IPS-18a (cell line): Measurements from ENCODE around the gene FLACC1.

Source experiments
- H3K27ac ChIP-seq: one replicate; pipeline ENCODE4 v1.5.1; 2013; ENCODE audit warnings: low read length
- H3K27me3 ChIP-seq: one replicate; pipeline ENCODE4 v1.6.1; 2013; ENCODE audit warnings: mild to moderate bottlenecking, low read length; ENCODE audit not compliant: control insufficient read depth, insufficient read depth
- H3K36me3 ChIP-seq: one replicate; pipeline ENCODE4 v1.6.1; 2013; ENCODE audit warnings: low read depth, low read length; ENCODE audit not compliant: control insufficient read depth
- H3K4me1 ChIP-seq: one replicate; pipeline ENCODE4 v1.6.1; 2013; ENCODE audit warnings: low read depth, low read length; ENCODE audit not compliant: control insufficient read depth
- H3K4me3 ChIP-seq: one replicate; pipeline ENCODE4 v1.5.1; 2013; ENCODE audit warnings: low read length
- H3K9ac ChIP-seq: one replicate; pipeline ENCODE4 v1.6.1; 2013; ENCODE audit warnings: mild to moderate bottlenecking, low read length, moderate library complexity
- H3K9me3 ChIP-seq: one replicate; pipeline ENCODE4 v1.6.1; 2013; ENCODE audit warnings: low read depth, low read length; ENCODE audit not compliant: control insufficient read depth

FLACC1 gene

DNA sequence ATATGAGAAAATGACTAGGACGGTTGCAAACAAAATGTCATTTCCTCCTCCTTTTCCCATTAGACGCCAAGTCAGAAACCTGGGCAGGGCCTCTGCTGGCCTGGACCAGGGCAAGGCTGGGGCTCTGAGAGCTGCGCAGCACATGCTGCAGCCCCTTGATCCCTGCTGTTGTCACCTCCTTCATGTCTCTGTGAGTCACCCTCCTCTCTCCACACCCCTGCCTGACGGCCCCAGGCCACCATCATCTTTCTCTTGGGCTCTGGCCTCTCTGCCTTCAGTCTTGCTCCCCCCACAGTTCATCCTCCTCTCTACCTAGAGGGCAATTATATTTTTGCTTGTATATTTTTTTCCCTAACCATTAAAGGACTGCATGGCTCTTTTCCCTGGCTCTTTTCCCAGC lies 10.0 kb downstream of the FLACC1 start:
- no peak overlapping the region for H3K4me3 ChIP-seq
- no peaks in the 10 kb centered on the region for H3K27me3 ChIP-seq
- H3K36me3 ChIP-seq = no peaks in the 10 kb centered on the region
- H3K27ac ChIP-seq = no peak overlapping the region
- no peaks in the 10 kb centered on the region for H3K9me3 ChIP-seq
- H3K4me1 ChIP-seq = no peaks in the 10 kb centered on the region
- H3K9ac ChIP-seq = no peak overlapping the region

DNA sequence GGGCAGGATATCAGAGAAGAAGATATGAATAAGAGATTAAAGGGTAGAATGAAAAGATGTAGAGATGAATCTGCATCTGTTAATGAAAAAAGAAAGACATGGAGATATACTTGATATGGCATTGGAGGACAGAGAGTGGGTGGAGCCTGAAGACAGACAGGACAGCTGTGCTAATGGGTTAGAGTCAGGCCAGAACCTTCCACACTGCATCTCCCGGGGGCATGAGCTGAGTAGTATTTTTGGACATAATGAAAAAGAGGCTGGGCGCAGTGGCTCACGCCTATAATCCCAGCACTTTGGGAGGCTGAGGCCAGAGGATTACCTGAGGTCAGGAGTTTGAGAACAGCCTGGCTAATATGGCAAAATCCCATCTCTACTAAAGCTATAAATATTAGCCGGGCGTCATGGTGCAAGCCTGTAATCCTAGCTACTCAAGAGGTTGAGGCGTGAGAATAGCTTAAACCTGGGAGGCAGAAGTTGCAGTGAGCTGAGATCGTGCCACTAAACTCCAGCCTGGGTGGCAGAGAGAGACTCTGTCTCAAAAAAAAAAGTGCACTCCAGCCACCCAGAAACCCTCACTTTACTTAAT lies 11.4 kb downstream of the FLACC1 start:
- no peak overlapping the region for H3K4me3 ChIP-seq
- no peak overlapping the region for H3K9ac ChIP-seq
- H3K36me3 ChIP-seq = no peaks in the 10 kb centered on the region
- no peak overlapping the region for H3K27ac ChIP-seq
- no peaks in the 10 kb centered on the region for H3K27me3 ChIP-seq
- no peaks in the 10 kb centered on the region for H3K9me3 ChIP-seq
- no peaks in the 10 kb centered on the region for H3K4me1 ChIP-seq

DNA sequence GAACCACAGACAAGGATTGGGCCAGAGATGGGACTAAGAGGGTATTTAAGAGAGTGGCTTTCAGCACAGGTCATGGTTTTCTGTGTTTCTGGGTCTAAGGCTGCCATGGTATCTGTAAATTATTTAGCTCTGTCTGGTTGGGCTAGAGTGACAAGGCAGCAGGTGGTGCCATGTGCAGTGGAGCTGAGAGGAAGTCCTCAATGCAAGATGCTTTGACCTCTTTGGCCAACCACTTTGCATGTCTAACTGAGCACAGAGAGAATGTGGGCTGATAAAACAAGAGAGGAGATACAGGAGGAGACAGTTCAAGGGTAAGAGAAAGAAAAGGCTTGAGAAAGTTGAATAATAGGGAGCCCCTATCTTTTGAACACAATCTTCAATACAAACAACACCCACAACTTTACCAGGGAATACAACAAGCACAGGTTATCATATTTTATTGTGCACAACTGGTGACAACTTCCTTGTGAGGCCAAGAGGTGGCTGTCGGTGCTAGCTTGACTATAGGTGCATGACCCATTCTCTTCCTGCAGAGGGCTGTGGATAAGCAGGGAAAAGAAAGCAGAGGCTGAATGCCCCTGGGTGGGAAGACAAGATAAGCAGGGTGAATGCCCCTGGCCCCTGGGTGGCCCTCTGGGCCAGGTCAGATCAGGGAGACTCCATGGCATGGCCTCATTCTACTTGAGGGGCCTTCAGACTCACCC lies 12.3 kb downstream of the FLACC1 start:
- no peaks in the 10 kb centered on the region for H3K4me1 ChIP-seq
- H3K9me3 ChIP-seq = no peaks in the 10 kb centered on the region
- no peaks in the 10 kb centered on the region for H3K36me3 ChIP-seq
- H3K4me3 ChIP-seq = no peak overlapping the region
- no peak overlapping the region for H3K9ac ChIP-seq
- no peaks in the 10 kb centered on the region for H3K27me3 ChIP-seq
- H3K27ac ChIP-seq = no peak overlapping the region

DNA sequence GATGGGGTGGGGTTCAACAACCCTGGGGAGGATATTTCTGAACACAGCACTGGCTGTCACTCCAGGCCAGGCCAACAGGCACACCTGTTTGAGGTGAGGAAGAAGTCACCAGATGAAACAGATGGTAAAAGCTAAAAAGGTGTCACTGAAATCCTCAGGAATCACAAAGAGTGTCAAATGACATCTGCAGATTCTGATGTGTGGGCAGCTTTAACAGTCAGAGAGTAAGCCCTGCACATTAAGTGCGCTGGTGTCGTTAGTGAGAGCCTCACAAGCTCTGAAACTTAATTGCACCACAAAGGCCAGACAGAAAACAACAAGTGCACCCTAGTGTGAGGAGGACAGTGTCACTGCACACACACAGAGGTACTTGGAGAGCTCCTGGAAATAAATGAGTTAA lies 13.6 kb downstream of the FLACC1 start:
- H3K9me3 ChIP-seq = no peaks in the 10 kb centered on the region
- H3K27ac ChIP-seq = no peak overlapping the region
- H3K36me3 ChIP-seq = no peaks in the 10 kb centered on the region
- H3K4me3 ChIP-seq = no peak overlapping the region
- H3K4me1 ChIP-seq = no peaks in the 10 kb centered on the region
- H3K9ac ChIP-seq = no peak overlapping the region
- H3K27me3 ChIP-seq = no peaks in the 10 kb centered on the region

DNA sequence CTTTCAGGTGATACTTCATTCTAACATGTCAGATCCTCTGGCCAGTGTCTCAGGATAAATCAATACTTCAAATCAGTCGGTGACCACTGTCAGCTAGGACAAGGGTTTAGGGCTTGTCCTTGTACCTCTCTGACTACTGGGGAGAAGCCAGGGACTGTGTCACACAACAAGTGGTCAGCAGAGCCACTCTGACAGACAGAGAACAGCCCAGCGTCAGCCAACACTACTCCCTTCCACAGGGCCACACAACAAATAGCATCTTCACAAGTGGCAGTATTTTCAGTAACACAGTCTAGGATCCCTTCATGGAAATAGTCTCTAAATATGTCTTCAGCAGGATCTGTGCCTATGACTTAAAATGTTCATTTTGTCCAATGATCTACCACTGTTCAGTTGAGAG lies 14.2 kb downstream of the FLACC1 start:
- Histone ChIP-seq H3K27ac (no peak overlapping the region), H3K9ac (no peak overlapping the region), H3K4me3 (no peak overlapping the region)

DNA sequence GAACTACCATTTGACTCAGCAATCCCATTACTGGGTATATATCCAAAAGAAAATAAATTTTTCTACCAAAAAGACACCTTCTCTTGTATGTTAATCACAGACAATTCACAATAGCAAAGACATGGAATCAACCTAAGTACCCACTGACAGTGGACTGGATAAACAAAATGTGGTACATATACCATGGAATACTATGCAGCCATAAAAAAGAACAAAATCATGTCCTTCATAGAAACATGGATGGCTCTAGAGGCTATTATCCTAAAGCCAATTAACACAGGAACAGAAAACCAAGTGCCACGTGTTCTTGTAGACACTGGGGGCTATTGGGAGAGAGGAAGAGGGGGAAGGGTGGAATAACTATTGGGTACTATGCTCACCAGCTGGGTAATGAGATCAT lies 27.7 kb downstream of the FLACC1 start:
- no peaks in the 10 kb centered on the region for H3K36me3 ChIP-seq
- H3K27ac ChIP-seq = no peak overlapping the region
- H3K4me1 ChIP-seq = no peaks in the 10 kb centered on the region
- no peak overlapping the region for H3K4me3 ChIP-seq
- H3K9ac ChIP-seq = no peak overlapping the region
- no peaks in the 10 kb centered on the region for H3K27me3 ChIP-seq
- no peaks in the 10 kb centered on the region for H3K9me3 ChIP-seq

More for the DNA sequence above, 14.2 kb downstream of the FLACC1 start:
- H3K9me3 ChIP-seq = no peaks in the 10 kb centered on the region
- H3K27me3 ChIP-seq = no peaks in the 10 kb centered on the region
- H3K4me1 ChIP-seq = no peaks in the 10 kb centered on the region
- H3K36me3 ChIP-seq = no peaks in the 10 kb centered on the region

DNA sequence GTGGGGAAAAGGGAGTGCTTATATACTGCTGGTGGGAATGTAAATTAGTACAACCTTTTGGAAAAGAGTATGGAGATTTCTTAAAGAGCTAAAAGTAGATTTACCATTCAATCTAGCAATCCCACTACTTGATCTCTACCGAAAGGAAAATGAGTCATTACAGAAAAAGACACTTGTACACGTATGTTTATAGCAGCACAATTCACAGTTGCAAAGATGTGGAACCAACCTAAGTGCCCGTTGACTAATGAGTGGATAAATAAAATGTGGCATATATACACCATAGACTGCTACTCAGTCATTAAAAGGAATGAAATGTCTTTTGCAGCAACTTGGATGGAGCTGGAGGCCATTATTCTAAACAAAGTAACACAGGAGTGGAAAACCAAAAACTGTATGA lies 29.5 kb downstream of the FLACC1 start:
- H3K36me3 ChIP-seq = no peaks in the 10 kb centered on the region
- H3K9me3 ChIP-seq = no peaks in the 10 kb centered on the region

DNA sequence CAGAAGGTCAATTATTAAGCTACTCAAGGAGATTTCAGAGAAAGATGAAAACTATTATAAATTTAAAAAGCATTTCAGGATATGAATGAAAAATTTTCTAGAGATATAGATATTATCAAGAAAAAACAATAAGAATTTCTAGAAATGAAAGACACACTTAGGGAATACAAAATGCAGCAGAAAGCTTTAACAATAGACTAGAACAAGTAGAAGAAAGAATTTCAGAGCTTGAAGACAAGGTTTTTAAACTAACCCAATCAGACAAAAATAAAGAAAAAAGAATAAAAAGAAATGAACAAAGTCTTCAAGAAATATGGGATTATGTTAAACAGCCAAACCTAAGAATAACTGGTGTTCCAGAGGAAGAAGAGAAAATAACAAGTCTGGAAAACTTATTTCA lies 34.4 kb downstream of the FLACC1 start:
- no peak overlapping the region for H3K27ac ChIP-seq
- H3K4me3 ChIP-seq = no peak overlapping the region
- no peak overlapping the region for H3K9ac ChIP-seq
- H3K36me3 ChIP-seq = no peaks in the 10 kb centered on the region
- H3K27me3 ChIP-seq = no peaks in the 10 kb centered on the region
- no peaks in the 10 kb centered on the region for H3K4me1 ChIP-seq
- no peaks in the 10 kb centered on the region for H3K9me3 ChIP-seq

More for the DNA sequence above, 29.5 kb downstream of the FLACC1 start:
- Histone ChIP-seq H3K9ac (no peak overlapping the region), H3K4me3 (no peak overlapping the region), H3K27me3 (no peaks in the 10 kb centered on the region), H3K4me1 (no peaks in the 10 kb centered on the region), H3K27ac (no peak overlapping the region)

DNA sequence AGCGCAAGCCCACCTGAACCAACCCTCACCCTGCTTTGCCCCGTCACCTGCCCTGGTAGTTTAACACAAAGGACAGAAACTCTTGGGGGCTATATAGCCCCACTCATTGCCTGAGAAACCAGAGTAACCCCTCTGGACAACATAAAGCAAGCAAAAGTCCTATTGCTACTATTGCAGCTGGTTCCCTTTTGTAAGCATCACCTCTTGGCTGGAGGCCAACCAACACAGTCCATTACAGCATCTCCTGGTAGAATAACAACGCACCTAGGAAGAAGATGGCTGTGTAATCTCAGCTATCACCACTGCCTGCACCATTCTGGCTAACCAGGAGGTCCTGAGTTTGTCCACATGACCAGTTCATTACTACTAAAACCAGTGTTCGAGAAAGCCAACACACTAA lies 36.4 kb downstream of the FLACC1 start:
- Histone ChIP-seq H3K9ac (no peak overlapping the region), H3K4me3 (no peak overlapping the region), H3K4me1 (no peaks in the 10 kb centered on the region), H3K27ac (no peak overlapping the region), H3K27me3 (no peaks in the 10 kb centered on the region), H3K9me3 (no peaks in the 10 kb centered on the region), H3K36me3 (no peaks in the 10 kb centered on the region)

DNA sequence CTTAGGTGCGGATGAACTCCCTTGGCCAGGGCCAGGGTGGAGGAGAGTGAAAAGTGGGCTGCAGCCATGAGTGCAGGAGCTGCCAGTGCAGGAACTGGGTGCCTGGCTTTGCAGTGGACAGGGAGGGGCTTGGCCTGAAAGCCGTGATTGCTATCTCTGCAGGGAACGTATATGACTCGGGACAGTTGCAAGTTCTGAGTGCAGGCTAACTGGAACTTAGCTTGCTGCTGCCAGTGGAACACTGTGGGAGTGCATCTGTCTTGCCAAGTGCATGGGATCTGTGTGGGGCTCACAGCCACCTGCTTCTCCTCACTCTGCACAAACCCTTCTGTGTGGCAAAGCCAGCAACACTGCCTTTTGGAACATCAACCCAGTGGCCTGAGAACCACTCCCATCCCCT lies 36.9 kb downstream of the FLACC1 start:
- no peaks in the 10 kb centered on the region for H3K4me1 ChIP-seq
- H3K9me3 ChIP-seq = no peaks in the 10 kb centered on the region
- no peaks in the 10 kb centered on the region for H3K36me3 ChIP-seq
- H3K27ac ChIP-seq = no peak overlapping the region
- no peaks in the 10 kb centered on the region for H3K27me3 ChIP-seq
- no peak overlapping the region for H3K4me3 ChIP-seq
- no peak overlapping the region for H3K9ac ChIP-seq

DNA sequence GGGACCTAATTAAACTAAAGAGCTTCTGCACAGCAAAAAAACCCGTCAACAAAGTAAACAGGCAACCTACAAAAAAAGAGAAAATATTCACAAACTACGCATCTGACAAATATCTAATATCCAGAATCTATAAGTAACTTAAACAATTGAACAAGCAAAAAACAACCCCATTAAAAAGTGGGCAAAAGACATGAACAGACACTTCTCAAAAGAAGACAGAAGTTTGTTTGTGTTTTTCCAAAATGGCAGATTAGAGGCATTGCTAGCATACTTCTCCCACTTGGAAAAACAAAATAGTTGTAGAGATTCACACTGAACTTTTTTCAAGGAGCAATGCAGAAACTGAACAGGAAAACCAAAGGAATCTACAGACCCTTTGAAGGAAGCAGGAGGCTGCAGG lies 37.6 kb downstream of the FLACC1 start:
- Histone ChIP-seq H3K9me3 (no peaks in the 10 kb centered on the region), H3K36me3 (no peaks in the 10 kb centered on the region)

DNA sequence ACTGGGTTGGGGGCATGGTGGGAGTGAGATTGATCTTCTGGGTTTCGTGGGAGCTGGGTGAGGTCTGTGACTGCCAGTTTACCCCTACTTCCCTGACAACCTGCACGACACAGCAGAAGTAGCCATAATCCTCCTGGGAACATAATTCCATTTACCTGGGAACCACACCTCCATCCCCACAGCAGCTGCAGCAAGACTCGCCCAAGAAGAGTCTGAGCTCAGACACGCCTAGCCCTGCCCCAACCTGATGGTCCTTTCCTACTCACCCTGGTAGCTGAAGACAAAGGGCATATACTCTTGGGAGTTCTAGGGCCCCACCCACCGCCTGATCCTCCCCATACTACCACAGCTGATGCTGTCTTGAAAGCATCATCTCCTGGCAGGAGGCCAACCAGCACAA lies 43.8 kb downstream of the FLACC1 start:
- Histone ChIP-seq H3K9me3 (no peaks in the 10 kb centered on the region), H3K4me3 (no peak overlapping the region), H3K4me1 (no peaks in the 10 kb centered on the region), H3K27me3 (no peaks in the 10 kb centered on the region), H3K27ac (no peak overlapping the region), H3K9ac (no peak overlapping the region), H3K36me3 (no peaks in the 10 kb centered on the region)

More for the DNA sequence above, 37.6 kb downstream of the FLACC1 start:
- Histone ChIP-seq H3K4me3 (no peak overlapping the region), H3K27ac (no peak overlapping the region), H3K9ac (no peak overlapping the region), H3K4me1 (no peaks in the 10 kb centered on the region), H3K27me3 (no peaks in the 10 kb centered on the region)
